OCI-LY7 (cell line): ENCODE measurements around the gene HSP90AB1. TPM values are rescaled to one million over a fixed set of nuclear protein-coding genes. Genes with fewer than 3 reads are reported as not detected.

Experiments
- BruUV-seq: library from RNA; stranded (reverse); fragments of 400-500 nt; replicated peaks from 2 replicates; lab custom pipeline; 2021; lab: Mats Ljungman, UMichigan
- CTCF ChIA-PET: fragments of 300-600 bp; sonication (Branson Sonifier 250); formaldehyde crosslinking; loops from one replicate; lab custom pipeline; 2022; ENCODE audit warnings: antibody characterized with exemption; ENCODE audit not compliant: unreplicated experiment; lab: Charles Lee
- POLR2A ChIA-PET: fragments of 300-600 bp; sonication (Branson Sonifier 250); formaldehyde crosslinking; loops from one replicate; lab custom pipeline; 2022; ENCODE audit warnings: antibody characterized with exemption; lab: Charles Lee
- DNase-seq: peaks from one replicate; pipeline ENCODE4 v3.0.0-alpha.2; 2015; ENCODE audit warnings: low spot score
- H2AFZ ChIP-seq: fragments of 200-600 bp; sonication (generic), shearing (Covaris generic); 2 replicates; pipeline ENCODE4 v1.6.1; 2014; ENCODE audit warnings: mild to moderate bottlenecking, antibody characterized with exemption, low read length, moderate library complexity
- H3K27ac ChIP-seq: fragments of 200-600 bp; sonication (generic); 2 replicates; pipeline ENCODE4 v1.5.1; 2014; ENCODE audit warnings: mixed run types, low read depth, mild to moderate bottlenecking, moderate library complexity, low read length, inconsistent platforms; ENCODE audit not compliant: poor library complexity, severe bottlenecking
- H3K36me3 ChIP-seq: fragments of 200-600 bp; sonication (generic); 2 replicates; pipeline ENCODE4 v1.6.1; 2014; ENCODE audit warnings: mild to moderate bottlenecking, antibody characterized with exemption, low read length, moderate library complexity, mixed read lengths; ENCODE audit not compliant: insufficient read depth
- H3K4me1 ChIP-seq: fragments of 200-600 bp; sonication (generic); 2 replicates; pipeline ENCODE4 v1.5.1; 2014; ENCODE audit warnings: mild to moderate bottlenecking, low read length; ENCODE audit not compliant: insufficient read depth, poor library complexity, severe bottlenecking
- H3K4me2 ChIP-seq: fragments of 200-600 bp; sonication (generic); 2 replicates; pipeline ENCODE4 v1.6.1; 2014; ENCODE audit warnings: mild to moderate bottlenecking, low read length
- H3K4me3 ChIP-seq: fragments of 200-600 bp; sonication (generic); 2 replicates; pipeline ENCODE4 v1.5.1; 2014; ENCODE audit warnings: mild to moderate bottlenecking, low read depth, low read length; ENCODE audit not compliant: poor library complexity, severe bottlenecking
- H3K79me2 ChIP-seq: fragments of 200-600 bp; sonication (generic); 2 replicates; pipeline ENCODE4 v1.6.1; 2016; ENCODE audit warnings: low read depth, mild to moderate bottlenecking, low read length, moderate library complexity, mixed read lengths; ENCODE audit not compliant: insufficient read depth
- H3K9me2 ChIP-seq: fragments of 200-600 bp; sonication (generic); 2 replicates; pipeline ENCODE4 v1.6.1; 2016; ENCODE audit warnings: mild to moderate bottlenecking, low read length, mixed read lengths; ENCODE audit not compliant: insufficient read depth
- H3K9me3 ChIP-seq: fragments of 200-600 bp; sonication (generic); 2 replicates; pipeline ENCODE4 v1.6.1; 2014; ENCODE audit warnings: mild to moderate bottlenecking, mixed run types, low read length, mixed read lengths
- H4K20me1 ChIP-seq: fragments of 200-600 bp; sonication (generic); 2 replicates; pipeline ENCODE4 v1.6.1; 2014; ENCODE audit warnings: mild to moderate bottlenecking, antibody characterized with exemption, low read length, moderate library complexity, mixed read lengths; ENCODE audit not compliant: insufficient read depth
- EZH2phosphoT487 ChIP-seq: fragments of 200-600 bp; sonication (generic); IDR thresholded peaks from 2 replicates; pipeline ENCODE4 v1.6.1; 2018; ENCODE audit warnings: low read depth, borderline replicate concordance, mild to moderate bottlenecking, mixed run types, antibody characterized with exemption, low read length, moderate library complexity, mixed read lengths
- intact Hi-C: fragments of 100-400 bp; cut with micrococcal nuclease; formaldehyde crosslinking; loops from one replicate; pipeline ENCODE4 v1.10.0; 2022; ENCODE audit not compliant: unreplicated experiment
- total RNA-seq, 2 experiments: library from RNA; depleted of rRNA in 1 of 2; stranded (reverse); fragments of >200 nt in 1 of 2; shearing (Covaris generic) in 1 of 2; gene quantifications; 2 replicates each; pipeline ENCODE4 v1.2.3, GENCODE V29; 2014 to 2022
- TF ChIP-seq, protein P1 (sequence below): fragments of 200-600 bp; sonication (generic); conservative IDR thresholded peaks from 2 replicates; pipeline ENCODE4 v1.5.1; 2014; ENCODE audit warnings: mild to moderate bottlenecking, antibody characterized with exemption, low read length, moderate library complexity, mixed read lengths

The HSP90AB1 gene
- total RNA-seq, 2 experiments from 2014 or later: 911 to 1,282 TPM

DNA sequence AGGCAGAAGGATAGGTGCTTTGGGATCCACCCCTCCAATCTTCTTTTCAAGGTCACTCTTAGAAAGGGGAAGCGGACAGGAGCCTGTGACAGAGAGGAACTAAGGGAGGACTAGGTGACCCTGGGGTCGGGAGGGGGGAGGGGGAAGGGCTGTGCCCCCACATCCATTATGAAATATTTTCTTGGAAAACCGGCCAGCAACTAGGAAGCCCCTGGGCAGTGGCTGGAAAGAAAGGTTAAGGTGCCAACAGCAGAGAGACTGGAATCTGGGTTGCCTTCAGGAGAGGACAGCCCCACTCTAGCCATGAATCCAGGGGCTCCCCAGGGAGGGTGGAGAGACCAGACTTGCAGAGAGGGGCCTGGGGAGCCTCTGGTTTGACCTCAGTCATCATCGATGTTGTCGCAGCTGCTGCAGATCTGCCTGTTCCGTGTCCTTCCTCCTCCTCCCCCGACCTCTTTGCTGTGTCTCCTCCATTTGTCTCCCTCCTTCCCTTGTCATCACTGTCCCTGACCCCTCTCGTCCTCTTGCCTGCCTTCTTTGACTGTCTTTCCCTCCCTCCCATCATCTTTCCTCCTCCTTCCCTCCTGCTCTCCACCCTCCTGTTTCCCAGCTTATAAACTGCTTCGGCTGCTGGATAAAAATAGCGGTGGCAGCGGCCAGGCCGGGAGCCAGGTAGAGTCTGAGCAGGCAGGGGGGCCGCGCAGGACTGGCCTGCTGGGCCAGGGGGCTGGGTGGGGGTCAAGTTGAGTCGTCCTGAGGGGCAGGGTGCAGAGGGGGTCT, 20.3 kb upstream of the HSP90AB1 start:
- DNase-seq: no peak
- H3K4me1 ChIP-seq: peaks cover 42% of the 10 kb centered on the region
- H3K9me2 ChIP-seq: no peaks in the 10 kb centered on the region
- H3K4me2 ChIP-seq: peak overlapping the region; percentile 99
- ChIA-PET POLR2A (interaction anchor here (3.9 kb wide), 1 partner anchor 9 kb away, joined by 15 read pairs; no protein-coding TSS in a partner anchor), CTCF (no interaction called here)
- no peaks in the 10 kb centered on the region for H3K9me3 ChIP-seq
- H3K4me3 ChIP-seq: no peak overlapping the region
- peaks cover 27% of the 10 kb centered on the region for H3K79me2 ChIP-seq
- H3K27ac ChIP-seq: no peak overlapping the region
- no peak for TF ChIP-seq EZH2phosphoT487
- TF ChIP-seq, protein P1, sequence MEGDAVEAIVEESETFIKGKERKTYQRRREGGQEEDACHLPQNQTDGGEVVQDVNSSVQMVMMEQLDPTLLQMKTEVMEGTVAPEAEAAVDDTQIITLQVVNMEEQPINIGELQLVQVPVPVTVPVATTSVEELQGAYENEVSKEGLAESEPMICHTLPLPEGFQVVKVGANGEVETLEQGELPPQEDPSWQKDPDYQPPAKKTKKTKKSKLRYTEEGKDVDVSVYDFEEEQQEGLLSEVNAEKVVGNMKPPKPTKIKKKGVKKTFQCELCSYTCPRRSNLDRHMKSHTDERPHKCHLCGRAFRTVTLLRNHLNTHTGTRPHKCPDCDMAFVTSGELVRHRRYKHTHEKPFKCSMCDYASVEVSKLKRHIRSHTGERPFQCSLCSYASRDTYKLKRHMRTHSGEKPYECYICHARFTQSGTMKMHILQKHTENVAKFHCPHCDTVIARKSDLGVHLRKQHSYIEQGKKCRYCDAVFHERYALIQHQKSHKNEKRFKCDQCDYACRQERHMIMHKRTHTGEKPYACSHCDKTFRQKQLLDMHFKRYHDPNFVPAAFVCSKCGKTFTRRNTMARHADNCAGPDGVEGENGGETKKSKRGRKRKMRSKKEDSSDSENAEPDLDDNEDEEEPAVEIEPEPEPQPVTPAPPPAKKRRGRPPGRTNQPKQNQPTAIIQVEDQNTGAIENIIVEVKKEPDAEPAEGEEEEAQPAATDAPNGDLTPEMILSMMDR: no peak
- intact Hi-C loops: loop anchor here (10.0 kb wide), 2 partner anchors 452 to 522 kb away; partner anchors contain the start of gene VEGFA
- H3K36me3 ChIP-seq: peaks cover 42% of the 10 kb centered on the region
- H2AFZ ChIP-seq: no peak overlapping the region
- BruUV-seq: no TSS peak
- peaks cover 10% of the 10 kb centered on the region for H4K20me1 ChIP-seq

- DNase-seq: no peak
- CTCF ChIA-PET: no interaction called here
- POLR2A ChIA-PET: interaction anchor here (0.8 to 1.1 kb wide), 3 partner anchors 9 to 19 kb away, joined by 3 to 5 read pairs (median 3); partner anchors contain the start of gene HSP90AB1
- H3K4me1 ChIP-seq: peaks cover 36% of the 10 kb centered on the region
- BruUV-seq: no TSS peak
- H3K9me2 ChIP-seq: no peaks in the 10 kb centered on the region
- H3K79me2 ChIP-seq: peaks cover 27% of the 10 kb centered on the region
- H3K4me3 ChIP-seq: no peak overlapping the region
- H3K9me3 ChIP-seq: no peaks in the 10 kb centered on the region
- H4K20me1 ChIP-seq: peaks cover 10% of the 10 kb centered on the region
- no peak overlapping the region for H3K27ac ChIP-seq
- no peak overlapping the region for H2AFZ ChIP-seq
- intact Hi-C loops: loop anchor here (10.0 kb wide), 2 partner anchors 452 to 522 kb away; partner anchors contain the start of gene VEGFA
- H3K36me3 ChIP-seq: peaks cover 48% of the 10 kb centered on the region
- peak overlapping the region; percentile 99; the same call in 1 of the 2 replicates for H3K4me2 ChIP-seq
- TF ChIP-seq EZH2phosphoT487: no peak
- TF ChIP-seq, protein P1: no peak
These were observed 19.6 kb upstream of the HSP90AB1 start for GRCh38 chr6:44227148-44227793.
